Measurements from ENCODE around the gene CYP4F22.

- TF ChIP-seq EZH2 (IDR thresholded peaks at IDR 0.05) (no peak), SIN3A (IDR thresholded peaks at IDR 0.05; ENCODE audit: low read depth) (no peak), CTCF (IDR thresholded peaks at IDR 0.05 in 2 of 3, conservative IDR thresholded peaks at IDR 0.05 in 1 of 3; ENCODE audit: borderline replicate concordance in 1 of 3, insufficient read depth in 1 of 3, low read depth in 2 of 3, low read length in 2 of 3) (no peak)
Measured at GRCh38 chr19:15570420-15570819, 62.1 kb downstream of the CYP4F22 start.

Data from HCT116 (cell line).